Epithelial cell of proximal tubule (primary cell): ENCODE measurements around the gene BASP1. TPM values are rescaled to one million over a fixed set of nuclear protein-coding genes. Genes with fewer than 3 reads are reported as not detected.
"Not testable (repeated sequence)": the region's sequence is repeated elsewhere in the genome, so short reads cannot be mapped to it uniquely, and the experiment has no call there.

Experiments
- DNase-seq: peaks from one replicate; pipeline ENCODE4 v3.0.0-alpha.2; 2011; ENCODE audit warnings: low read depth
- H3K4me3 ChIP-seq: 2 replicates; pipeline ENCODE4 v1.5.1; 2011; ENCODE audit warnings: low read depth, mild to moderate bottlenecking, low read length
- total RNA-seq: library from RNA; depleted of rRNA; stranded (reverse); fragments of >200 nt; gene quantifications from 2 replicates; pipeline ENCODE4 v1.2.3, GENCODE V29; 2015
- TF ChIP-seq, protein P1 (sequence below): conservative IDR thresholded peaks from 2 replicates; pipeline ENCODE4 v1.5.1; 2012; ENCODE audit warnings: low read depth, mild to moderate bottlenecking, low read length

Gene BASP1
- total RNA-seq, 1 donor from 2014 or later, result 135 TPM

DNA sequence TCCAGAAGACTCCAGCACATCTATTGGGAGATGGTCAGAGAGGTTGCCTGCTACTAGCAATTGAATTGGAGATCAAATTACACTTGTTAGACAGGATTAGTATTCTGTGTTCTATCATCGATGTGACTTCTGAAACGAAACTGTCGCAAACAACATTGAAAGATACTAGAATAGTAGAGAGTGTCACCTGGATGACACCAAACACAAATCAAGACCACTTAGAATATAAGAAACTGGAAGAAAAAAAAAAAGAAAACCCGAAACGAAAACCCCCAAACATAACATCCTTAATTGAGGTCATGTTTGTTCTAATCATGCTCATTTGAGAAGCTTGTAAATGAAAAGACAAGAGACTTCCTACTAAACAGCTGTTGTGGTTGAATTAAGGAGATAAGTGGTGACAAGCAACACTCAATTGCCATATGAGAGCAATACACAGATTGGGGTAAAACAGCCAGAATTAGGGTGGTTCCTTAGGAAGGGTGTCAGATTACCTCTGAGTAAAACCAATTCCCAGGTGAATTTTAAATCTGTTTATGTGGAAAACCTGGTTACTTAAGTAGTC, 97.6 kb downstream of the BASP1 start:
- TF ChIP-seq, protein P1, sequence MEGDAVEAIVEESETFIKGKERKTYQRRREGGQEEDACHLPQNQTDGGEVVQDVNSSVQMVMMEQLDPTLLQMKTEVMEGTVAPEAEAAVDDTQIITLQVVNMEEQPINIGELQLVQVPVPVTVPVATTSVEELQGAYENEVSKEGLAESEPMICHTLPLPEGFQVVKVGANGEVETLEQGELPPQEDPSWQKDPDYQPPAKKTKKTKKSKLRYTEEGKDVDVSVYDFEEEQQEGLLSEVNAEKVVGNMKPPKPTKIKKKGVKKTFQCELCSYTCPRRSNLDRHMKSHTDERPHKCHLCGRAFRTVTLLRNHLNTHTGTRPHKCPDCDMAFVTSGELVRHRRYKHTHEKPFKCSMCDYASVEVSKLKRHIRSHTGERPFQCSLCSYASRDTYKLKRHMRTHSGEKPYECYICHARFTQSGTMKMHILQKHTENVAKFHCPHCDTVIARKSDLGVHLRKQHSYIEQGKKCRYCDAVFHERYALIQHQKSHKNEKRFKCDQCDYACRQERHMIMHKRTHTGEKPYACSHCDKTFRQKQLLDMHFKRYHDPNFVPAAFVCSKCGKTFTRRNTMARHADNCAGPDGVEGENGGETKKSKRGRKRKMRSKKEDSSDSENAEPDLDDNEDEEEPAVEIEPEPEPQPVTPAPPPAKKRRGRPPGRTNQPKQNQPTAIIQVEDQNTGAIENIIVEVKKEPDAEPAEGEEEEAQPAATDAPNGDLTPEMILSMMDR, result no peak
- H3K4me3 ChIP-seq, result no peak overlapping the region
- no peak for DNase-seq

DNA sequence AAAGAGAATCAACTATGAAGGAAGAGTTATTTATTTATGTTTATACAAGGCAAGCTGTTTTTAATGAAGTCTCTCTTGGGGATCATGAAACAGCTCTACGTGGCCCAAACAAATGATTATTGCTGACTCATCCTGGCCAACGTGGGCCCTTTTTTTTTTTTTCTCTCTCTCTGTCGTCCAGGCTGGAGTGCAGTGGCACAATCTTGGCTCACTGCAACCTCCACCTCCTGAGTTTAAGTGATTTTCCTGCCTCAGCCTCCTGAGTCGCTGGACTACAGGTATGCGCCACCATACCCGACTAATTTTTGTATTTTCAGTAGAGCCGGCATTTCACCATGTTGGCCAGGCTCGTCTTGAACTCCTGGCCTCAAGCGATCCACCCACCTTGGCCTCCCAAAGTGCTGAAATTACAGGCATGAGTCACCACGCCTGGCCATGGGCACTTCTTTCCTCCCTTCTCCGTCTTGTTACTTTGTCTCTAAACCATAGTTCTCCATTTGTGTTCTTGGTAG, 98.3 kb downstream of the BASP1 start:
- no peak for DNase-seq
- TF ChIP-seq, protein P1, result no peak
- H3K4me3 ChIP-seq, result no peak overlapping the region

DNA sequence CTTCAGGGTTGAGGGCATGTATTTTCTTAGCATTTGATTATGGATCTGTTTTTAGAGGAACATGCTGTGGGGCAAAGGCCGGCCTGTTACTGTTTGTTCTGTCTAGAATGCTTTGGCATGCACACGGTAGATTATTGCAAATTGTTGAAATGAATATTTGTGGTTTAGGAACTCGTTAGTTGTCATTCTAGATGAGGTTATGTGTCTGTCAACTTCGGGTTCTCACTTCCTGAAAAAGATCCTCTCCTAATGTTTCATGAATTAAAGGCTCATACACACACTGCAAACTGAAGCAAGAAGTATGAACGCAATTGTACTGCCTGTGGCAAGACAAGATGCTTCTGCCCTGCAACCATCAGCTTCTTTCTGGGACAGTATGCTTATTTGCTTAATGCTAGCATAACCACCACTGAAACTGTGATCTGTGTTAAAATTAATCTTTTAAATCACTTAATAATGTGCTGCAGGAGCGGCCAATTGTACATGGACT, 99.6 kb downstream of the BASP1 start:
- DNase-seq, result no peak
- TF ChIP-seq, protein P1, result no peak
- H3K4me3 ChIP-seq, result no peak overlapping the region

DNA sequence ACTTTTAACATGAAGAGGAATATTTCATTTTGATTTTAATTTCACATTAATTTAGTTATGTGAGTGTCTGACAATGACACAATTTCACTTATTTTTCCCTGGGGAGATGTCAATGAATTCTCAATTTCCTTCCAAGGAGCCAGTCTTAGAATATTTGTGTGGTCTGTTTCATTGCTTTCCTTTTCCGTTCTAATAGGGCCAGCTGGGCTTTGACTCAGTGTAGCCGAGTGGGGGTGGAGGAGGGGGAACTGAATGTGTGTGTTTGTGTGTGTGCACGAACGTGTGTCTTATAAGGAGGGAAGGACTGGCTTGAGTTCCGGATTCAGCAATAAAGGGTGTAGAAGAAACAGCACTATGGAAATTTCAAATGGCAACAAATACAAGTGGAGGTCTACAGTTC, 100.0 kb downstream of the BASP1 start:
- no peak overlapping the region for H3K4me3 ChIP-seq
- TF ChIP-seq, protein P1, result no peak
- no peak for DNase-seq

DNA sequence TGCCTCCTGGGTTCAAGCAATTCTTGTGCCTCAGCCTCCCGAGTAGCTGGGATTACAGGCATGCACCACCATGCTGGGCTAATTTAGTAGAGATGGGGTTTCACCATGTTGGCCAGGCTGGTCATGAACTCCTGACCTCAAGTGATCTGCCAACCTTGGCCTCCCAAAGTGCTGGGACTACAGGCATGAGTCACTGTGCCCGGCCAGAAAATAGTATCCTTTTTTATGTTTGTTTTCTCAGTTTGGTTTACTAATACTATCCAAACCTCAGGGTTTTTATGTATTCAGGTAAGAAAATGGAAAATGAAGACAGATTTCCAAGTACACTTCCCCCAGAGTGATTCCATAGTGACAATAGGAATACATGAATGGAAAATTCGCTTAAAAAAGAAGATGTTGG, 101.7 kb downstream of the BASP1 start:
- DNase-seq, H3K4me3 ChIP-seq: not testable (repeated sequence)

DNA sequence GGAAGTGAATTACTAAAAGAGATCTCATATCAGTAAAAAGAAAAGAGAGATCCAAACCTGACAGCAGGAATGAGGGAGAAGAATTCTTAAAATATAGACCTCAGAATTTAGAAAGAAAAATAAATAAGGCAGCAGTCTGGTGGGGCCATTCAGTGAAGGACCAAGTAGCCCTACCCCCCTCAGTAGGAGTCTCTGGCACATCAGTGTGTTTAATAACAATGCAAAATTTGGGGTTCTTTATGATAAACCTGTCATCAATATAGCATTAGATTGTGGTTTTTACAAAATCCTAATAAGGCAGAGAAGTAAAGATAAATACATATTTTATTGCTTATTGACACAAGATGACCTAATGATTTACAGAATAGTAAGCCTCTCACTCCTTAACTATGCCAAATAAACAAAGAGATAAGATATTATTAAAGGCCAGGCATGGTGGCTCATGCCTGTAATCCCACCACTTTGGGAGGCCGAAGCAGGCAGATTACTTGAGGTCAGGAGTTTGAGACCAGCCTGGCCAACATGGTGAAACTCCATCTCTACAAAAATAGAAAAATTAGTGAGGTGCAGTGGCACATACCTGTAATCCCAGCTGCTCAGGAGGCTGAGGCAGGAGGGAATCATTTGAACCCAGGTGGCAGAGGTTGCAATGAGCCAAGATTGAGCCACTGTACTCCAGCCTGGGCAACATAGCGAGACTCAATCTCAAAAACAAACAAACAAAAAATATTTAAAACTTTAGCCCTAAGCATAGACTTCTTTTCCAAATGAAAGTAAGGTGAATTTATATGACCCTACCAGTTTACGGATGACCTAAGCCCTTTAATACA, 108.6 kb downstream of the BASP1 start:
- no peak for DNase-seq
- TF ChIP-seq, protein P1, result no peak
- no peak overlapping the region for H3K4me3 ChIP-seq
